ENCODE results near the gene MTHFR.
"Not testable (repeated sequence)": the region's sequence is repeated elsewhere in the genome, so short reads cannot be mapped to it uniquely, and the experiment has no call there.

Gene MTHFR

DNA sequence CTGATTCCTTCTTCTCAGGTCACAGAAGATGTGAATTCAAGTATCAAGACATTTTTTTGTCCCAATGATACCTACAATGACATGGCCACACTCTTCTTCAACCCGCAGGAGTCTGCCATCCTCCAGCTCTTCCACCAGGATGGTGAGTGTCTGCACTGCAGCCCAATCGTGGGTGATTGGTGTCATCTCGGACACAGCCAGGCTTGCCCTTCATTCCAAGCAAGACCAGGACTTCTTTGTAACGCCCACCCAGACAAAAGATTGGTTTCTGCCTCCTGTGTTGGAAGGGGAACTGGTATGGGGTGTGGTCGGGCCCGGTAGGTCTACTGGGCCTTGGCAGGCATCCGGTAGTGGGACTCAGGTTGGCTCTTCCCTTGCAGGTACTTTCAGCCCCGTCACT, 27.7 kb upstream of the MTHFR start:
- no peak for DNase-seq (ENCODE audit: low spot score)

DNA sequence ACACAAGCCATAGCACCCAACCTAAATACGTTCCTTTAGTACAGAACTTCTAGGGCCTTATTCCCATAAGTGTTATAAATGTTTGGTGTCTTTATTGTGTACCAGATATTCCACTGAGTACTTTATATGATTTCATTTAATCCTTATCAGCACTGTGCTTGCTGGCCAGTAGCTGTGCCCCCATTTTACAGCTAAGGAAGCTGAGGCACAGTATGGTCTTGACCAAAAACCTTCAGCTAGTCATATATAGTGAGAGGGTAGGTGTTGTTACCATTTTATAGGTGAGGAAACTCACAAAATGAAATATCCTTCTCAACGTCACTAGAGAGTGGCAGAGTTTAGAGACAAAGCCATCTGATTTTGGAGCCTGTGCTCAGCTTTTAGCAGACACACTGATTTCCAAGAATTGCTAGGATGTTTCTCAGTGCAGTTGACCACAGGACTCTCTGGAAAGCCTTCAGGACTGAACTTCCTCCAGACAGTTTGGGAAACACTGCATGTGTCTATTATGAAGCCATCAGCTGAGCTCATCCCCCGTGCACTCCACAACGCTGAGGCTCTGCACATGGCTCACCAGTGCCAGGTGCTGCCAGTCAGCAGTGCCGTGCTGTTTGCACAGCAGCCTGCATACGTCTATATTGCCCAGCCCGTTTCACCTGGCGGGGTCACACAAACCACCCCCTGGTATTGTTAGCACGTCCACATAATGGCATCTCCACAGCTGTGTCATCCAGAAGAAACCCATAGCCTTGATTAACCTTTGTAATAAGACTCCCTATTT, 26.4 kb upstream of the MTHFR start:
- no peak for DNase-seq (ENCODE audit: low spot score)

DNA sequence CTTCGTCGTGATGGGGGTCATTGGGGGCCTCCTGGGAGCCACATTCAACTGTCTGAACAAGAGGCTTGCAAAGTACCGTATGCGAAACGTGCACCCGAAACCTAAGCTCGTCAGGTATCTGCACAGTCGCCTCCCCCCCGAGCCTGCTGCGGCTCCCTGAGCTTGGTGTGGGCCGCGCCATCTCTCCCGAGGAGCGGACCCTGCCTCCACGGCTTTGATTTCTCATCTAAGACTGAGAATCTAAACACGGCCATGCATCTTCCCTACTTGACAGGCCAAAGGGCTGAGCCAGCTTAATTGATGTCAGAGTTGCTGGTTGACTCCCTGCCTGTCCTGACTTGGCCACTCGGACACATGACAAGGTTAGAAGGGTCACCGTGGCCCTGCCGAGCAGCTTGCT, 22.7 kb upstream of the MTHFR start:
- DNase-seq (ENCODE audit: low spot score), result no peak

DNA sequence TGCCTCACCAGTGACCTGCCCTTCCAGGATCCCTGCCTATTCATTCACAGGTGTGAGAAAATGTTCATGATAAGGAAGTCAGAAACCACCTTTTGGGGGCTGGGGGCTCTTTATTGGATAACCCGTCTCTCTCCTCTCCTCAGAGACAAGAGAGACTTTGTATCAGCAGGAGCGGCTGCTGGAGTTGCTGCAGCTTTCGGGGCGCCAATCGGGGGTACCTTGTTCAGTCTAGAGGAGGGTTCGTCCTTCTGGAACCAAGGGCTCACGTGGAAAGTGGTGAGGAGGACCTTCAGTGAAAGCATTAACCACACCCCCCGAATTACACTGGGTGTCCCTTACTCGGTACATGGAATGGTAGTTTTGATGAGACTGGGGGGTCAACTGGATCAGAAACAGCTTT, 21.2 kb upstream of the MTHFR start:
- no peak for DNase-seq (ENCODE audit: low spot score)

DNA sequence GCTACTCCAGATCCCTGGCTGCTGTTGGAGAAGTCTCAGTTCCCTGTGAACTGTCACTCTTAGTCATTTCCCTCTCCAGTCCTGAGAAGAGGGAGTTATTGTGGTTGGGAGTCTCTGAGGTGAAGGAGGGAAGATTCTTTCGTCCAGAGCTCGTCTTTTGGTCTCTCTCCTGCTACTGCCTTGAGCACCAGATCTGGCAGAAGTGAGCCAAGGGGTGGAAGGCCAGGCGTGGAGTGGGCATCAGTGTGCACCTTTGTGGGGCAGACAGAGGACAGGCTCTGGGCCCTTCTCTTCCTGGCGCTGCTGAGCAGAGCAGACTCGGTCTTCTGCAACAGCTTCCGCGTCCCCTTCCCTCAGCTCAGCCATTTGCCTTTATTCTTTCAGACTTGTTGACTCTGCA, 19.4 kb upstream of the MTHFR start:
- no peak for DNase-seq (ENCODE audit: low spot score)

DNA sequence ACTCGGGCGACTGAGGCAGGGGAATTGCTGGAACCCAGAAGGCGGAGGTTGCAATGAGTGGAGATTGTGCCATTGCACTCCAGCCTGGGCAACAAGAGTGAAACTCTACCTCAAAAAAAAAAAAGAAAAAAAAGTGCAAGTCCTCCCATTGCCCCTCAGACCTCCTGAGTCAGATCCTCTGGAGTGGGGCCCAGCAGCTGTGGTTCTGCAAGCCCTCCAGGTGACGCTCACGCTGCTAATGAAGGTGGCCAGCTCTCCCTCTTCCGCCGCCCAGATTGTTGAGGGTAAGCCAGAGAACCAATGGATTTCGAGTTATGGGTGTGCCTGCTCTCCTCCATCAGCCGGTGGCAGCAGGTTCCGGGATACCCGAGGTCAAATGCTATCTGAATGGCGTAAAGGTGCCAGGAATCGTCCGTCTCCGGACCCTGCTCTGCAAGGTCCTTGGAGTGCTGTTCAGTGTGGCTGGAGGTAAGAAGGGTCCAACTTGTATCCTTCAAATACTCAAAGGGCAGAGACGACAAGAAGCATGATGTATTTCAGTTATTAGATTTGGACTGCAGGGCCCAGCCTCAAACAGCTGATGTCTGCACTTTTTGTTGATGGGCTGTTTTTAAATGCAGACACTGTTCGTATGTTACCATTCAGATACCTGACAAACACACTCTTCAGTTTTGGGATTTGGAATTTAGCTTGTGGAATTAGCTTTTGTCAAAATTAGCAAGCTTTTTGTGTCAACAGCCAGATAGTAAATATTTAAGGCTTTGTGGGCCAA, 17.8 kb upstream of the MTHFR start:
- DNase-seq (ENCODE audit: low spot score), result no peak

DNA sequence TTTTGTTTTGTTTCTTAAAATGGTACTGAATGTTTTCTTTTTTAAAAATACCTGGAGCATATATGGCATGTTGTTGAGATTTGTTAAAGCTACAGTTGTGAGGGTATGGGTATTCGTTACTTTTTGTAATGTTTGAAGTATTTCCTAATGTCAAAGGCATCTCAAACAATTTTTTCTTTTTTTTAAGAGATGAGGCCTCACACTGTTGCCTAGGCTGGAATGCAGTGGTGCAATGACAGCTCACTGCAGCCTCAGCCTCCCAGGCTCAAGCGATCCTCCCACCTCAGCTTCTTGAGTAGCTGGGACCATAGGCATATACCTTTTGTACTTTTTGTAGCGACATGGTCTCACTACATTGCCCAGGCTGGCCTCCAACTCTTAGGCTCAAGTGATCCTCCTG, 16.3 kb upstream of the MTHFR start:
- no peak for DNase-seq (ENCODE audit: low spot score)

DNA sequence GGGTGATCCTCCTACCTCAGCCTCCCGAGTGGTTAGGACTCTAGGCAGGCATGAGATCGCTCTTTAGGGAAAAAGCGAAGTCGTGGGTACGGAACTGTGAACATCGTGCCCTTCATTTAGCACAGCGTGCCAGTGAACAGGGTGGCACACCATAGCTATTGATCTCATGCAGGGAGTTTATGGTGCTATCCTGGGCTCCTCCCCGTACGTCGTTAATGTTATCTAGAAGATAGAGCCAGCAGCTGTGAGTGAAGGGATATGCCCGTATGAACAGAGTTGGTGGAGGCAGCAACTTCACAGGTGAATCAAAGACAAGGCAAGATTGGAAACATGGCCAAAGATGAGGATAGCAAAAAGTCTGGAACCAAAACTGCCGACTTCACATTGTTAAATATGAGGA, 11.4 kb upstream of the MTHFR start:
- DNase-seq (ENCODE audit: low spot score), result no peak

DNA sequence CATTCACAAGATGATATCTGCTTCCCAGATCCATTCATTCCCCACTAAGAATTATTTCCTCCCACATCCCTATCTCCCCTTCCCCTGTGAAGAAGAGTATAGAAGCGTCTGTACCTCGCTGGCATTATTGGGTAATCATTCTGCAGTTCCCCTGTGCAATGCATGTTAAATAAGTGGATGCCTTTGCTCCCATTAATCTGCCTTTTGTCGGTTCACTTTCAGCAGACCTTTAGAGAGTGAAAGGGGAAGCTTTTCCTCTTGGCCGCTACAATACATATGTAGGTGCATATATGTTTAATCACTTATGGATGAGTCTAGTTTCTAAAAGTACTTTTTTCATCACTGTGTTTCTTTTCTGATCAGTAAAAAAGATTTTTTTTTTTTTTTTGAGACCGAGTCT, 7.3 kb upstream of the MTHFR start:
- no peak for DNase-seq (ENCODE audit: low spot score)

DNA sequence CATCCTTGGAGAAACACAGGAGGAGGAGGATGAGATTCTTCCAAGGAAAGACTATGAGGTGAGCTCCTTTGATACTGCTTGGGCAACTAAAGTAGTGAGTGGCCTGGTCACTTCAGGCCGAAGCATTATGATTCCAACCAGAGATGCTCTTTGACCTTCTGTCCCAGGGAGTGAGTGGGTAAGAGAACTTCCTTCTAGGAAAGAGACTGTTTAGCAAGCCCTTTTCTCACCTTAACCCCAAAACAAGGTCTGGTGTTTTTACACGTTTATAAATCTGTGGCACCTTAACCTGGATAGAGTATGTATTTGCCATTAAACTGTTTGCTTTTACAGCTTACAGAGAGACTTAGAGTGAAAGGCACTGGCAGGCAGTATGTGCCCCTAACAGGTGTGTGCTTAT, 1.4 kb upstream of the MTHFR start:
- DNase-seq (ENCODE audit: low spot score), result no peak

DNA sequence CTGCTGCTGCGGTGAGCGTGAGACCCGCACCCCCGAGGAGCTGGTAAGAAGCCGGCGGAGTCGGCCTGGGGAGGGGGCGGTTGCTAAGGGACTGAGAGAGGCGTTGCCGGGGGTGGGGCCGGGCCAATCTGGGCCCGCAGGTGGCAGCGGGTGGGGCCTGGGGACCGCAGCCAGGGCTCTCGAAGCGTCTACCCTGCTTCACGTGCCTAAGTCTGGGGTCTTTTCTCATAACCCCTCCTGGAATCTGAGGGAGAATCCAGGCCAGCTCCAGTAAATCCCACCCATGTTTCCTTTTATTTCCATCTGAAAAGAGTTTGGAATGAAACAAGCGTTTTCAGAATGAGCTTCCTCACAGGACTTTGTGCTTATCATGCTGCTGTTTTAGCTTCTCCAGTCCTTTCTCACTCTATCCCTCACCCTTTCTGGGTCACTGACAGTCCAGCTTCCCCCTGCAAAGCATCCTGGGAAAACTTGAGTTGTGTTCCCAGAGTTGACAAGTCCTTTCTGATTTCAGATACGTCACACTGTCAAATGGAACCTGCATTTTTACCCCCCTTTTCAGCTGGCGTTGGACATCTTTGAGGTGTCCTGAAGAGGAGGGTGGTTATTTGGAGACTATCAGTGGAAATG, 658 bp upstream of the MTHFR start:
- no peak for DNase-seq (ENCODE audit: low spot score)

DNA sequence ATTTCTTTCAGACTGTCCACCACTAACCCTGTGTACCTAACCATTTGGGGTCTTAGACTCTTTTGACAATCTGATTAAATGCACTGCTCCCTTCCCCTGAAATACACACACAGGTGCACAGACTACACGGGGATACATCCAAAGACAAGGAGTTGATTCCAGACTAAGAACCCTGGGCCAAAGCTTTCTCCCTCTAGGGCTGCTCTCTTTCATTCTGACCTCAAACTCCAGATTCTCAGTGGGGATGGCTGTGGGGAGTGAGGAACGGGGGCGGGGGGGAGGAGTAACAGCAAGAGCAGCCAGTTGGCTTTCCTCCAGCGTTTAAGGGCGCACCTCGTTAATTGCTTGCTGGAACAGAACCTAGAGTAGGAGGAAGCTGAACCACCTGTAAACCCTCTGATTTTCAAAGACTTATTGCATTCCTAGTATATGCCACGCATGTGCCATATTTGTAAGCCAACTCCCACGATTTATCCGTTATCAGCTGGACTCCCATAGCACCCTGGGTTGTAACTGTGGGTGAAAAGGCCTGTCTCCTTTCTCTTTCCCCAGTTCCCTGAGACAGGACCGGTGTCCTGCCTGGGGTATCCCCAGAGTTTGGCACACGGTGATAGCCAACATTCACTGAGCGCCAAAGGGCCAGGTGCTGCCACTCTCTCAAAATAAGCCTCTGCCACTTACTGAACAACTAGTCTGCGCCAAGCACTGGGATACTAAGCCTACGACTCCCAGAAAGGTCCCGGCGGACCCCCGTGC, 920 bp downstream of the MTHFR start:
- DNase-seq (ENCODE audit: low spot score), result peak; percentile 25

DNA sequence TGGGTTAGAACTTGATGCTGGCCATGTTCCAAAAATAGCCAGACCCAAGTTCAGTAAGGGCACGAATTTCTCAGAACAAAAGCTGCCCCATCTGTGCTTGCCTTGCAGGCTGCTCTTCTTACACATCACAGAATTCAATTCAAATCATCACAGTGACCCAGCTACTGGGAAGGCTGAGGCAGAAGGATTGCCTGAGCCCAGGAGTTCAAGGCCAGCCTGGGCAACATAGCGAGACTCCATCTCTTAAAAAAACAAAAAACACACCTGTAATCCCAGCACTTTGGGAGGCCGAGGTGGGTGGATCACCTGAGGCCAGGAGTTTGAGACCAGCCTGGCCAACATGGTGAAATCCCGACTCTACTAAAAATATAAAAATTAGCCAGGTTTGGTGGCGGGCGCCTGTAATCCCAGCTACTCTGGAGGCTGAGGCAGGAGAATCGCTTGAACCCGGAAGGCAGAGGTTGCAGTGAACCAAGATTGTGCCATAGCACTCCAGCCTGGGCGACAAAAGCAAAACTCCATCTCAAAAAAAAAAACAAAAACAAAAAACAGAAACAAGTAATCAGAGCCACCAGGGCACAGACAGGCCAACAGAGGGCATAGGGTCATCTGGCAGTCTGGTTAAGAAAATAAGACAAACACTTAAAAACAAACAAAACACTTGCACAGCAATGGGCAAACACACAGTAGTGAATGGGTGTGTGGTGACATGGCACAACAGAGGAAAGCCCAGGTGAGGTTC, 1.7 kb downstream of the MTHFR start:
- not testable (repeated sequence) for DNase-seq (ENCODE audit: low spot score)

DNA sequence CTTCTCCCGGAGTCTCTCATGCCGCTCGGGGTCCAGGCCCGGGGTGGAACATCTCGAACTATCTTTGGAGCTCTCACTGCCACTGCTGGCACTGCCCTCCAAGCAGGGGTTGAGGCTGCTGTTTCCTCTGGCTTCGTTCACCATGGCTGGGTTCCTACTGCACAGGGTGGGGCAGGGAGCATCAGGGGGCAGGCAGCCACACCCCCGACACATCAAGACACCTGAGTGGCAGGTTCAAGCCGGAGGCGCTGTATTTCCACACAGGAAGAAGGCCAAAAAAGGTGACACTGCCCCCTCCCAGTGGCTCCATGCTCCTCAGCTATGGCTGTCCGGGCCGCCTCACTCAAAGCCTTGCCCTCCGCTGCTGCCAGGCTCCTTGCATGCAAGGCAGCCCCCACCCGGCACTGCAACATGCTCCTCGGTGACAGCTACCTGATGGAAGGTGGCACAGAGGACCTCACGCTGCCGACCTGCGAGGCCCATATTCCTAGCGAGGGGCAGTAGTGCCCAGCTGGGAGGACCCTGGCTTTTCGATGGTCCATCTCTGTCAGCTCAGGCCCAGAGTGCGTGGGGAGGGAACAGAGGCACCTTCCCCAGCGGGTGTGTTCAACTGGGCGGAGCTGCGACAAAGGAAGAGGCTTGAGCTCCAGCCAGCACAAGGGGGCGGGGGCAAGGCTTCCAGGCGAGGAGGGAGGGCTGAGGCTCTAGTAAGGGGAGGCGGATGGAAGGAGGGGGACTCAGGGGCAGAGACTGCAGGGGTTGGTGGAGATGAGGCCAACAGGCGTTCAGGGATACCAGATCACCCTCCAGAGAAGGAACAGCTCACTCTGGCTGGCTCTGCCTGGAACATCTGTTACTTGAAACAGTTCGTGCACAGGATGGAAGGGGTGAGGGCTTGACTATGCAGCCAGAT, 2.5 kb downstream of the MTHFR start:
- DNase-seq (ENCODE audit: low spot score), result peak; percentile 77

DNA sequence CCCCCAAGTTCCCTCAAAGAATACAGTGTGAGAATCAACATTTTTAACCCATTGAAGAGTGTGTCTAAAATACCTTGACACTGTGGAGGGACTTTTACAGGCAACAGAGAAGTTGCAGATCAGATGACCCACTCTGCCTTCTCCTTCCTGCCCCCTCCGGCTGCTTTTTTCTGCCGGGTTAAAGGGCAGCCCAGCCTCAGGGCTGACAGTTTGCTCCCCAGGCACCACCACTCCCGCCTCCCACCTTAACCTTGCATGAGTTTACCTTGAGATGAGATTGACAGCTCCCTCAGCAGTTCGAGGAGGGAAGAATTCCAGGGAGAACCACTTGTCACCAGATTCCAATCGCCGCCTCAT, 3.2 kb downstream of the MTHFR start:
- DNase-seq (ENCODE audit: low spot score), result no peak

DNA sequence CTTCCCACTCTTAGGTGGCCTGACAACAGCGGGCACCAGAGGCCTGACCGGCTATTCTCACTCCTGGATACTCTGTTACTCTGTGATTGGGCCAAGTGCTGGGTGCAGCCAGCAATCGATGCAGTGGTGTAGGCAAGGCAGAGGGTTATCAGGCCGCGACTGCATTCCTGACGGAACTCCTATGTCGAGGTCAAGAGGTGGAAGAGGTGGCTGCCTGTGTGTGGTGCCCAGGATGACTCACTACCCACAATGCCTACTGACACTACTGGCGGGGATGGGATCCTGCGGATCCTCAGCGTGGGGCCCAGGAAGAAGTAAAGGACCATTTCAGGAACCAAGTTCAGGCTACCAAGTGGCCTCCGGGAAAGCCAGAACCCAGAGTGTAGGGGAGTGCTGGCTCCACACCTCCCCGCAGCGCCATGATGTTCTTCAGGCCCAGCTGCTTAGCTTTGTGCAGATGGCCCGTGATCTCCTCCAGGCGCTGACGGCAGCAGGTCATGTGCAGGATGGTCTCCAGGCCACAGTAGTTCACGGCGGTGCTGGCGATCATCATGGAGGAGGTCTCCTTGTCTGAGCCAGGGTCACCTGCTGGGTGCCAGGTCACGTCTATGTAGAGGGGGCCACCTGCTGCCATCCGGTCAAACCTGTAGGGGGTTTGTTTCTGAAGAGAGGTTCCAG, 4.9 kb downstream of the MTHFR start:
- DNase-seq (ENCODE audit: low spot score), result no peak

DNA sequence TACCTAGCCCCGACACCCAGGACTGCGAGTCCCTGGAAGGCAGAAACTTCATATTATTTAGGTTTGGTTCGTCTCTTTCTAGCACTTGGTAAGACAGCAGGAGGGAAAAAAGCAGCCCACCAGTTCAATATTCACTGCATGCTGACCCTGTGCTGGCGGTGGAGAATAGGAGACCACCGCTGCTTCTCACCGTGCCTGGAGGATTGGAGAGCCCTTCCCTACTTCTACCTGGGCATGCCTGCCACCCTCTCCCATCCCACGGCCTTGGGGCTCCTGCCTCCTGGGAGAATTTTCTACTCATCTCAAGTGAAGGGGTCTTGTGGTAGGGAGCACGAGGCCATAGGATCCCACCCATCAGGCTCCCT, 5.4 kb downstream of the MTHFR start:
- DNase-seq (ENCODE audit: low spot score), result no peak

DNA sequence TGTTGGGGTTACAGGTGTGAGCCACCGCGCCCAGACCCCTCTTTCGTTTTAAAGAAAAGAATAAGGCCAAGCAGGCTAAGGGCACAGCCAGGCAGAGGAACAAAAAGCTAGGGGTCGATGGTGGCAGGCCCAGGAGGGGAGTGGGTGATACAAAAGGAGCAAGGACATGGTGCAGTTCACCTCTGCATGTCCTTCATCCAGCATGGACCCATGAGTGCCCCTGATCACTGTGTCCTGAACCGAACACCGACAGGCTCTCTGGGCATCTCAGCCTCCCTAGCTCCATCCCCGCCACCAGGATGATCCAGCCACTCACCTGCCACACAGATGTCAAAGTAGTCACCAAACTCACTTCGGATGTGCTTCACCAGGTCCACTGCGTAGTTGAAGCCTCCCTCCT, 5.9 kb downstream of the MTHFR start:
- no peak for DNase-seq (ENCODE audit: low spot score)

DNA sequence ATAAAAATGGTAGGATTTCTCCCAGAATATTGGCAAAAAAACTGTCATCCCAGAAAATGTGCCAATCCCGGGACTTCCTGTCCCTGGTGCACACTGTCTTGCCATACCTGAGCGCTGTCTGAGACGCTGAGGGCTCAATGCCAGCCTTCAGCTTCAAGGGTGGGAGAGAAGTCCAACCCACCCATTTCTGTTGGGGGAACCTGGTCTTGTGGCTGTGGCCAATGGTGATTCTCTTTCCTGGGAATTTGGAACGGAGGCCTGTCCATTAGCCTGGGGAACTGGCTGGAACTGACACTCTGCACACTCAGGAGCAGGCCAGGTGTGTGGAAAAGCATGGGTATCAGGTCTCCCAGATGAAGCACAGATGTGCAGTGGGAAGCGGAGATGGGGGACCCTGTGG, 6.7 kb downstream of the MTHFR start:
- DNase-seq (ENCODE audit: low spot score), result no peak

DNA sequence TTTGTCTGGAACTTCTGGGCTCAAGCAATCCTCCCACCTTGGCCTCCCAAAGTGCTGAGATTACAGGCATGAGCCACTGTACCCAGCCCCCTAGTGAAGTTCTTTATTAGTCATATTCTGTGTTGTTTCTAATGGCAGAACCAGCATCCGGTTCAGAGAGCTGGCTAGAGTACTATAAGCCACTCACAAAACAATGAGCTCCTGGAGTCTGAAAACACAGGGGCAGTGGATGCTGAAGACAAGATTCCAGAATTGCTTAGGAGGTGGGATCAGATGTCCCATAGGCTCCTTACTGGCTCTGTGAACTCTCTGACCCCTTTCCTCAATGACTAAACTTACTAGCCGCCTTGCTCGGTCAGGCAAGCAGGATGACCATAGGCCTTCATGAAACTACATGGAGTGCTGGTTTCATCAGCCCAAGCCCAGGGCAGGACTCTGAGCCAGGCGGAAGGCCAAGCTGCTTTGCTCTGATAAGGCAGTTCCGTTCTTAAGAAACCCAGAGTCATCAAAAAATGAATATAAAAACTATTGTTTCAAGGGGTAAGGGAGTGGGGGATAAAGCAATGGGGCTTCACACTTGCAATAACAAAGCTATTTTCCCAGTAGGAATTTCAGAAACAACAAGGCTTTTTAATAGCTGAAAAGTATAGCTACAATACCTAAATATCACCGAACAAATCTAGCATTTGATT, 8.1 kb downstream of the MTHFR start:
- no peak for DNase-seq (ENCODE audit: low spot score)
